Stimulated activated CD8-positive, alpha-beta memory T cell treated with anti-CD3 and anti-CD28 coated beads, Interleukin-7, amount 100 ng/mL, for 4 hours (primary cell): Measurements from ENCODE around the gene COL5A1.
"Not testable (repeated sequence)": the region's sequence is repeated elsewhere in the genome, so short reads cannot be mapped to it uniquely, and the experiment has no call there.

Source experiments
- DNase-seq, 2 donors: peaks; one replicate each; pipeline ENCODE4 v3.0.0-alpha.2; 2020; ENCODE audit warnings: low read depth in 2 of 2

The COL5A1 gene

GRCh38 chr9:134707731-134708671, 66.4 kb downstream of the COL5A1 start:
- no peak for DNase-seq

DNA sequence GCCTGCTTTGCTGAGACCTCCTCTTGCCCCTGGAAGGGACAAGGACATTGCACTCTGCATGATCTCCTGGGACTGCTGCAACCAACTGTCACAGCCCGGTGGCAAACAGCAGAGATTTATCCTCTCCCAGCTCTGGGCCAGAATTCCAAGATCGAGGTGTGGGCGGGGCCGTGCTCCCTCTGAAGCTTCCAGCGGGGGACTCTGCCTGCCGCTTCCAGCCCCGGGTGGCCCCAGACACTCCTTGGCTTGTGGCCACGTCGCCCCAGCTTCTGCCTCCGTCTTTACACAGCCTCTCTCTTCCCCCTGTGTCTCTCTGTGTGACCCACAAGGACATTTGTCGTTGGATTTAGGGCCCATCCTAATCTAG, 67.1 kb downstream of the COL5A1 start:
- no peak for DNase-seq

GRCh38 chr9:134709512-134710270, 68.1 kb downstream of the COL5A1 start:
- DNase-seq: no peak

DNA sequence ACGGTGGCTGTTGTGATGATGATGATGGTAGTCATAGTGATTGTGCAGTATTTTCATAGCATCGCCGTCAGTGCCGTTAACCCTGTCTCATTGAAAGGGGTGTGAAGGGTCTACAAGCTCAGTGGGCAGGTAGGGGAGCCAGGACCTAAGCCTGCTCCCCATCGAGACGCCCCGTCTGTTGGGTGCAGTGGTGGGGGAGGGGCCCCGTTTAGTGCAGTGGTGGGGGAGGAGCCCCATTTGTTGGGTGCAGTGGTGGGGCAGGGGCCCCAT, 68.6 kb downstream of the COL5A1 start:
- DNase-seq: no peak

- no peak for DNase-seq
Measured at GRCh38 chr9:134710901-134711300, 69.3 kb downstream of the COL5A1 start.

DNA sequence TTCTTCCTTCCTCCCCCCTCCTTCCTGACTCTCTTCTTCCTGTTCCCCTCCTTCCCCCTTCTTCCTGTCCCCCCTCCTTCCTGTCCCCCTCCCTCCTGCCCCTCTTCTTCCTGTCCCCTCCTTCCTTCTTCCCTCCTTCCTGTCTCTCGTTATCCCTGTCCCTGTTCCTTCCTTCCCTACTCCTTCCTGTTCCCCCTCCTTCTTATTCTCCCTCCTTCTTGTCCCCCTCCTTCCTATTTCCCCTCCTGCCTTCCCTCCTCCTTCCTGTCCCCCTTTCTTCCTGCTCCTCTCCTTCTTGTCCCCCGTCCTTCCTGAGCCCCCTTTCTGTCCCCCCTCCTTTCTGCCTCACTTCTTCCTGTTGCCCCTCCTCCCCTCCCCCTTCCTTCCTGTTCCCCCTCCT, 70.6 kb downstream of the COL5A1 start:
- no peak for DNase-seq

- no peak for DNase-seq
Measured at GRCh38 chr9:134712926-134713325, 71.3 kb downstream of the COL5A1 start.

DNA sequence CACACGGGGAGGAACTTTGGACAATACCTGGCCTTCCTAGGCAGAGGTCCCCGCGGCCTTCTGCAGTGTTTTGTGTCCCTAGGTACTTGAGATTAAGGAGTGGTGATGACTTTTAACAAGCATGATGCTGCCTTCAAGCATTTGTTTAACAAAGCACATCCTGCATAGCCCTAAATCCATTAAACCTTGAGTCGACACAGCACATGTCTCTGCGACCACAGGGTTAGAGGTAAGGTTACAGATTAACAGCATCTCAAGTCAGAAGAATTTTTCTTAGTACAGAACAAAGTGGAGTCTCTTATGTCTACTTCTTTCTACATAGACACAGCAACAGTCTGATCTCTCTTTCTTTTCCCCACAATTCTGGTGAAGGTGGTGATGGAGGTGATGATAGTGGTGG, 73.9 kb downstream of the COL5A1 start:
- not testable (repeated sequence) for DNase-seq

DNA sequence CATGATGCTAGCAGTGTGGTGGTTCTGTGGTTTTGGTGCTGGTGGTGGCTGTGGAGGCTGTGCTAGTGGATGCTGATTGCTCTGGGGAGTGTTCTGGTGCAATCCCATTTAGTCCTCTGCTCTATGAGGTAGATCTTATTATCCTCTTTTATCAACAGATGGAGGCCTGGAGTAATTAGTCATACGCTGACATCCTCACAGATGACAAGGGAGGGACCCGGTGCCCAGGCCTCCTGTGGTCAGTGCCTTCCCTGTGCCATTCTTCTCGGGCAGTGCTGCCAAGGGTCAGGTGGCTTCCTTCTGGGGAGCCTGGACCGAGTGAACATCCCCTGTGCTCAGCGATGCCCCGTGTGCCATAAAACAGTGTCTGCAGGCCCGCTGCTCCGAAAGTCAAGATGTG, 74.5 kb downstream of the COL5A1 start:
- no peak for DNase-seq

GRCh38 chr9:134717056-134717455, 75.5 kb downstream of the COL5A1 start:
- no peak for DNase-seq

DNA sequence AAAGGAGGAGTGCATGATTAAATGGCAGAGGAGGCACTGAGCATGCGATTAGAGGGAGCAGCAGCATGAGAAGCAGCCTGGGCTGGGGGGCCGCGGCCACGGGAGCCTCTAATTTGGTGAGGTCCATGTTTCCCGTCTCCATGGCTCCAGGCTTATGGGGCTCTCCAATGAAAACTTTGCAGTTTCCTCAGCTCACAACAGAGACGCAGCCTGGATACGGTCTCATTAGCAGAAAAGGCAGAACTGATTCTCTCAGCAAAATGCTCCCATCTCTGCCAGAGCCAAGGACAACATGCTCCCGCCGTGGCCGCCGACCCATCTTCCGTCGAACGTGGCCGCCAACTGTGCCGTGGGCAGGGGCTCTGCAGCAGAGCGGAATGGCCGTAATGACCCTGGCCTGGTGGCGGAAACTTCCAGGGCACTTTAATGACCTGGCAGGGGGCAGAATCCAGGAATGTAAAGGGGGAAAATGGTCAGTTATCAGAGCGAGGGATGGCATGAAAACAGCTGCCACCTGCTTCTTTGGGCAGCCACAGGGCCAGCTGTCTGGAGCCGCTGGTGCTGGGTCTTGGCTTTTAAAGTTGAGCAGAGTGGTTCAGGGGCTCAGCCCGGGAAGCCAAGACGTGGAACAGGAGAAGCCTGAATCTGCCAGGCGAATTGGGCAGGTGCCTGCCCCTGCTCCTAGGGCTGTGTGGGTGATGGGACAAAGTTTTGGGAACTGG, 76.5 kb downstream of the COL5A1 start:
- DNase-seq: no peak

DNA sequence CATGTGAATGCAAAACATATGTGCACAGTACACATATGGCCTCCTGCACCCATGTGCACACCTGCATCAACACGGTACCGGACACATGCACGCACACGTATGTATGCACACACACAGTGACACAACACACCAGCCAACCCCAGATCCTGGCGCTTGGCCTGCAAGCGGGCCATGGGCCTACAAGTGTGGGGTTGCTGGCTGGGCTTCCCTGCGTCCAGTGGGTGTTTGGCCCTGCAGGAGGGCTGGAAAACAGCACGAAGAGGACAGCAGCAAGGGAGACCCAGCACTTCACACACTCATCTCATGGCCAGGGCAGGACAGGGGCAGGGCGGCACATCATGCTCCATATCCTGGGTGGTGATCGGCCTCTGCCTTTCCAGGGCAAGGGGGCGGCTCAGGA, 77.7 kb downstream of the COL5A1 start:
- no peak for DNase-seq

GRCh38 chr9:134720136-134720753, 78.6 kb downstream of the COL5A1 start:
- DNase-seq: no peak

- DNase-seq: no peak
Measured at GRCh38 chr9:134720796-134721195, 79.2 kb downstream of the COL5A1 start.

- DNase-seq: no peak
Measured at GRCh38 chr9:134721344-134721743, 79.7 kb downstream of the COL5A1 start.

GRCh38 chr9:134722120-134722701, 80.6 kb downstream of the COL5A1 start:
- DNase-seq: no peak

DNA sequence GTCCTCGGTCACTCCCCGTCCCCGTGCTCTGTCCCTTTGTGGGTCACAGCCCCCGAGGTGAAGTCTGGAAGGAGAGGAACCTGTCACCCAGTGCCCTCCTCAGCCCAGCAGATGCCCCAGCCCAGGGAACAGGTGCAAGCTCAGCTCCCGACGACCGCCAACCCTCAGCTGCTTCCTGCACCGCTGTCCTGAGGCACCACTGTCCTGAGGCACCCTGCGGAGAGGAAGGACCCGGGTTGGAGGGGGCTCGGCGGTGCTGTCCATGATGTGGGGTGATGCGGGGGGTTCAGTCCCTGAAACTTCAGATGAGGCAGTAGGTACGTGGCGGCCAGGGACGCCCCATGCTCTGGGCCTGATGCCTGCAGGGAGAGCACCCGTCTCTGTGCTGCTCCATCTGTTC, 81.4 kb downstream of the COL5A1 start:
- no peak for DNase-seq

- DNase-seq: no peak
Measured at GRCh38 chr9:134723491-134724190, 82.0 kb downstream of the COL5A1 start.

DNA sequence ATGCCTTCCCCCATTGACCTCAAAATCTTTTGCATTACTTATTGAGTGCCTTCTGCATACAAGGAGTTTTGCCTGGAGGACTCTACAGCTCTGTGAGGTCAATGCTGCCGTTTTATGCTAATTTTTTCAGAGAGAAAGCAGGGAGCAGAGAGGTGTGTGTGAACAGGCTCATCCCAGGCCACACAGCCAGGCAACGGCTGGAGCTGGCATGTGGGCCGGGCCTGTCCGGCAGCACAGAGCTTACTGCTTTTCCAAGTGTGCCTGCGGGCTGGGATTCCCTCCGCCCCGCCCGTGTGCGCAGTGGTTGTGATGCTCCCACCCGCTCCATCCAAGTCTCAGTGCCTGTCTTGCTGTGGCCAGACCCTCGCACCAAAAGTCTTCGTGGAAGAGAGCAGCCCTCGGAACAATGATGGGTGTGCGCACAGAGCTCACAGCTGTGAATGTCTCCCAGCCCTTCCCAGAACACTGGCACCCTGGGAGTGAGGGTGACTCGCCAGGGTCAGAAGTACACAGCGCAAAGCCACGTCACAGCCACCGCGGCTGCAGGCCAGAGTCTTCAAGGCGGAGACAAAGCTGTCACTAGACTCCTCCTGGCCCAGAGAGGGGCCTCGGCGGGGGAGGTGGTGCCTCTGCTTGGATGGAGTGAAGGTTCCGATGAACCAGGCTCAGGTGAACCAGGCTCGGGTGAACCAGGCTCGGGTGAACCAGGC, 82.8 kb downstream of the COL5A1 start:
- DNase-seq: no peak

GRCh38 chr9:134724912-134725604, 83.5 kb downstream of the COL5A1 start:
- DNase-seq: no peak
